GM21447 (cell line): ENCODE measurements around the gene CD33.

ENCODE experiments used
- ATAC-seq: cut with Tn5 transposase; IDR thresholded peaks from one replicate; pipeline ENCODE4 v1.9.1; 2021; ENCODE audit not compliant: unreplicated experiment

CD33 gene

GRCh38 chr19:51258165-51259160 lies 33.6 kb downstream of the CD33 start:
- no peak for ATAC-seq

GRCh38 chr19:51259348-51260245 lies 34.7 kb downstream of the CD33 start:
- ATAC-seq: no peak

DNA sequence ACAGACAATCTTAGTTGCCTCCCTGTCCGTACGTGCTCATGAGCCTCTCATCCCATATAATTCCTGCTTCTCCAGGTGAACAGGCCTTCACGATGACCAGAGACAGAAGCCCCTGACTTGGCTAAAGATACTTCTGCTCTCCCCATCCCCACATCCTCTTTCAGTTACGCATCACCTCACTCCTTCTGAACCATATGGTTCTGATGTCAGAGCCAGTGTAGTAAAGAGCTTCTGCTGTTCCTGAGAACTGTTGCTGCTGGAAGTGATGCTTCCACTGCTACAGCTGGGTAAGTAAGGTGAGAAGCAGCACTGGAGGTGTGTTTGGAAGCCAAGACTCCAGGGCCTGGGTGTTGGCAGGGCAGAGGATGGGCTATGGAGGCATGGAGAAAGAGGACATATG lies 38.9 kb downstream of the CD33 start:
- no peak for ATAC-seq

- no peak for ATAC-seq
Measured at GRCh38 chr19:51271067-51271466, 46.2 kb downstream of the CD33 start.

DNA sequence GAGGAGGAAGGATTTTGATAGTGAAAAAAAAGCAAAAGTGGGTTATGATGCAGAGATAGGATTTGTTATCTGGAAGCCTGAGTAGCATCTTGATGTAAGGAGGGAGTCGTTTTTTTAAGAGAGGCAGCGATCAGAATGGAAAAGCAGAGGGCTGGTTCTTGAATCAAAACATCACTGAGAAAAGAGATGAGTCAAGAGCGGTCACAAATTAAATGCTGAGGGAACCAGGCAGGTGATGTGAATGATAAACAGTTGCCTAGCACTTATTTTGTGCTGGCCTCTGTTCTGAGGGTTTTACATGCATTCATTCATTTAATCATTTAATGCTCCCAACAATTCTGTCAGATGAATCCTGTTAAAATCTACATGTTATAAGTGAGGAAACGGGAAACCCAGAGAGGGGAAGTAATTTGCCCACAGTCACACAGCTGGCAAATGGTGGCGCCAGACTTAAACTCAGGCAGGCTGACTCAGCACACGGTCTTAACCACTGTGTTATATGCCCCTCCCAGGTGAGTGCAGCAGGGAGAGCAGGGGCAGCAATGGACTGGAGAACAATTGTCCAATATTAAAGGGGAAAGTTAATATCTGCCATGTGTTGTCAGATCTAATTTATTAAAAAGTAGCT lies 47.4 kb downstream of the CD33 start:
- ATAC-seq: no peak

- ATAC-seq: no peak
Measured at GRCh38 chr19:51274049-51274770, 49.3 kb downstream of the CD33 start.

DNA sequence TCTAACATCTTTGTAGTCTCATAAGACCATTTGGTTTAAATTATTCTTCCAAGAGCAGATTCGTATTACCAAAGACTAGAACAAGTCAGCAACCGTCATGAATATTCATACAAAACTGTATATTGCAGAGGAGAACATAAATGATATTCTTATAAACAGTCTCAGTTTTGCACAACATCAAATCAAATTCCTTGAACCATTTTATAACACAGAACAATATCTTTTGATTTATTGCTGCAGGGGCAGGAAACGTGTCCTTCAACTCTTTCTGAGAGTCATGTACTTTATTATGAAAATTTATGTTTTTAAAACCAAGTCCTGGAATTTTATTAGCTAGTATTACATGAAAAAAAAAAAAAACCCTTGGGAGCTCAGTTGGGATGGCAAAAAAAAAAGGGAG lies 52.2 kb downstream of the CD33 start:
- ATAC-seq: no peak

DNA sequence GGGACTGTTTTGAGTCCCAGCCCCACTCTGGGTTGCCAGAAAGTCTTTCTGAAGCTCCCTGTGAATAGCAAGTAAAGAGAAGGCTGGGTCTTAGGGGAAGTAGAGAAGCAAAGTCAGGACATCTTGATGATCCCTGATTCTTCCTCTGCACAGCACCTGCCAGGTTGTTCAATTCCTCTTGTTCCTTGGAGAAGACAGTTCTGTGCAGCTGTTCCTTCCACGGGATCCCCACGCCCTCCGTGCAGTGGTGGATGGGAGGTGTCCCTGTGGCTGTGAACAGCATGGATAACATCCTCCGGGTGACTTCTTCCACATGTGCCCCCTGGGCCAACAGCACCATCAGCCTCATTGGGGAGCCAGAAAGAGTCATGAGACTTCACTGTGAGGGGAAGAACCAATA lies 57.5 kb downstream of the CD33 start:
- ATAC-seq: no peak

- no peak for ATAC-seq
Measured at GRCh38 chr19:51285682-51286081, 60.8 kb downstream of the CD33 start.
